Natural killer cell (primary cell): ENCODE measurements around the gene SPRR5. TPM values are rescaled to one million over a fixed set of nuclear protein-coding genes. Genes with fewer than 3 reads are reported as not detected.

Experiments
- ATAC-seq, 3 donors: fragments of 150-1000 bp in 2 of 3; fragments of 200-7000 bp in 1 of 3; cut with Tn5 transposase; 1 replicate in 1 of 3; 2 replicates in 2 of 3; pipeline ENCODE4 v1.10.0; 2021; ENCODE audit warnings: mild to moderate bottlenecking in 2 of 3, moderate library complexity in 2 of 3
- DNase-seq, 2 donors: peaks; one replicate each; pipeline versions ENCODE4 v3.0.0 to v3.0.0-alpha.2; 2013 to 2021; ENCODE audit warnings: mixed read lengths in 1 of 2
- H3K27ac ChIP-seq: one replicate; pipeline ENCODE4 v1.5.1; 2013; ENCODE audit warnings: mild to moderate bottlenecking, low read length
- H3K27me3 ChIP-seq: one replicate; pipeline ENCODE4 v1.6.1; 2013; ENCODE audit warnings: low read length; ENCODE audit not compliant: control insufficient read depth, insufficient read depth
- H3K36me3 ChIP-seq: one replicate; pipeline ENCODE4 v1.6.1; 2013; ENCODE audit warnings: low read length; ENCODE audit not compliant: control insufficient read depth, insufficient read depth
- H3K4me1 ChIP-seq: one replicate; pipeline ENCODE4 v1.6.1; 2013; ENCODE audit warnings: low read length; ENCODE audit not compliant: control insufficient read depth, insufficient read depth
- H3K4me3 ChIP-seq: one replicate; pipeline ENCODE4 v1.5.1; 2013; ENCODE audit warnings: low read length
- H3K9me3 ChIP-seq: one replicate; pipeline ENCODE4 v1.6.1; 2013; ENCODE audit warnings: low read length; ENCODE audit not compliant: control insufficient read depth, insufficient read depth
- H3K27ac Mint-ChIP-seq, 2 donors: one replicate each; pipeline ENCODE4 v1.8.0; 2022; ENCODE audit warnings: mild to moderate bottlenecking in 2 of 2, mixed read lengths in 2 of 2, moderate library complexity in 1 of 2
- H3K27me3 Mint-ChIP-seq, 2 donors: one replicate each; pipeline ENCODE4 v1.8.0; 2022; ENCODE audit warnings: low read depth in 2 of 2, mixed read lengths in 2 of 2
- H3K36me3 Mint-ChIP-seq: one replicate; pipeline ENCODE4 v1.8.0; 2022; ENCODE audit warnings: mixed read lengths
- H3K4me1 Mint-ChIP-seq, 2 donors: one replicate each; pipeline ENCODE4 v1.8.0; 2022; ENCODE audit warnings: mixed read lengths in 2 of 2
- H3K4me3 Mint-ChIP-seq: one replicate; pipeline ENCODE4 v1.8.0; 2022; ENCODE audit warnings: mild to moderate bottlenecking, moderate library complexity, mixed read lengths
- H3K9me3 Mint-ChIP-seq, 2 donors: one replicate each; pipeline ENCODE4 v1.8.0; 2022; ENCODE audit warnings: mixed read lengths in 2 of 2
- WGBS: methylation state at CpG from one replicate; pipeline ENCODE4 v1.1.7; 2013; ENCODE audit warnings: missing lambda C conversion rate; ENCODE audit not compliant: insufficient coverage; 5-methylcytosine and 5-hydroxymethylcytosine counted together
- intact Hi-C: fragments of 100-400 bp; cut with micrococcal nuclease; formaldehyde crosslinking; loops from one replicate; pipeline ENCODE4 v1.14.2; 2022
- total RNA-seq, 4 donors: library from RNA; stranded (reverse); fragments of 120-200 nt in 1 of 4; gene quantifications; one replicate each; pipeline versions ENCODE4 v1.2.3 to v1.2.4, GENCODE V29; 2013 to 2022
- TF ChIP-seq, protein P1 (sequence below): fragments of 200-600 bp; IDR thresholded peaks from one replicate; pipeline ENCODE4 v1.8.0; 2022; ENCODE audit warnings: antibody characterized with exemption

The SPRR5 gene, protein sequence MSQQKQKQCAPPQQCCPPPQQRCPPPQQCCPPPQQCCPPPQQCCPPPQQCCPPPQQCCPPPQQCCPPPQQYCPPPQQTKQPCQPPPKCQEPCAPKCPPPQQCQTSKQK
- not detected for total RNA-seq
- not detected for total RNA-seq (2013)

DNA sequence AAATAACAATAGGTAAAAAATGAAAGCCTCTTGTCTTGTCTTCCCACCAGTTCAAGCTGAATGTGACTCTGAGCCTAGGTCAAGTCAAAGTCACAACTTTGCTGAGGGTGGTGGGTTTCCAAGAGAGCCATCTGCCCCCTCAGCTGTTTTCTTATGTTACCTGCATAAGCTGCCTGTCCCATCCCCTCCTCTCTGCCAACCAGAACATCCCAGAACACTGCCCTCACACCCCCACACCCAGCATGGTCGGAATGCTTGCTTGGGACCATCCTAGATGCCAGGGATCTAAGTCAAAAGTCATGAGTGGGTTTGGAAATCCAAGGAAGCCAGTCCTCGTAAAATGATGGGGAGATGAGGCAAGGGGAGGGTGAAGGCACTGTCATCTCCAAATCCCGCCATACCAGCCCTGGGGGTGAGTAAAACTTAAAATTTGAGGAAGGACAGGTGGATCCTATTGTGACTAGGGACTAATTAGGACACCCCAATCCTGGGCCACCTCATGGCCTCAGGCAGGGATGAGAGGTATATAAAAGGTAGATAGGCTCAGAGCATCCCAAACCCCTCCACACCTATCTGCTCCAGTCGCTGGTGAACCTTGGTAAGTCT, at the start of gene SPRR5:
TSS of gene SPRR5 (plus strand) at position 556 of the 606 bp plus-strand sequence. CDS start 1,349 bp downstream, outside the sequence.
- TF ChIP-seq, protein P1, sequence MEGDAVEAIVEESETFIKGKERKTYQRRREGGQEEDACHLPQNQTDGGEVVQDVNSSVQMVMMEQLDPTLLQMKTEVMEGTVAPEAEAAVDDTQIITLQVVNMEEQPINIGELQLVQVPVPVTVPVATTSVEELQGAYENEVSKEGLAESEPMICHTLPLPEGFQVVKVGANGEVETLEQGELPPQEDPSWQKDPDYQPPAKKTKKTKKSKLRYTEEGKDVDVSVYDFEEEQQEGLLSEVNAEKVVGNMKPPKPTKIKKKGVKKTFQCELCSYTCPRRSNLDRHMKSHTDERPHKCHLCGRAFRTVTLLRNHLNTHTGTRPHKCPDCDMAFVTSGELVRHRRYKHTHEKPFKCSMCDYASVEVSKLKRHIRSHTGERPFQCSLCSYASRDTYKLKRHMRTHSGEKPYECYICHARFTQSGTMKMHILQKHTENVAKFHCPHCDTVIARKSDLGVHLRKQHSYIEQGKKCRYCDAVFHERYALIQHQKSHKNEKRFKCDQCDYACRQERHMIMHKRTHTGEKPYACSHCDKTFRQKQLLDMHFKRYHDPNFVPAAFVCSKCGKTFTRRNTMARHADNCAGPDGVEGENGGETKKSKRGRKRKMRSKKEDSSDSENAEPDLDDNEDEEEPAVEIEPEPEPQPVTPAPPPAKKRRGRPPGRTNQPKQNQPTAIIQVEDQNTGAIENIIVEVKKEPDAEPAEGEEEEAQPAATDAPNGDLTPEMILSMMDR = no peak
- H3K9me3 ChIP-seq = no peaks in the 10 kb centered on the region
- Mint-ChIP-seq H3K36me3 (no peaks in the 10 kb centered on the region), H3K27ac (no peak within 1 kb of the TSS), H3K9me3 (no peaks in the 10 kb centered on the region), H3K4me1 (no peaks in the 10 kb centered on the region), H3K27me3 (peaks cover 0 to 4% of the 10 kb centered on the region in 2 donors), H3K4me3 (no peak within 1 kb of the TSS)
- H3K4me1 ChIP-seq = no peaks in the 10 kb centered on the region
- DNase-seq (no peak), ATAC-seq (no peak)
- intact Hi-C loops = no loop called here
- no peaks in the 10 kb centered on the region for H3K36me3 ChIP-seq
- 67% methylated on average over 3 of the region's 4 CpGs for WGBS
- H3K27me3 ChIP-seq = no peaks in the 10 kb centered on the region
- no peak within 1 kb of the TSS for H3K27ac ChIP-seq
- H3K4me3 ChIP-seq = no peak within 1 kb of the TSS

DNA sequence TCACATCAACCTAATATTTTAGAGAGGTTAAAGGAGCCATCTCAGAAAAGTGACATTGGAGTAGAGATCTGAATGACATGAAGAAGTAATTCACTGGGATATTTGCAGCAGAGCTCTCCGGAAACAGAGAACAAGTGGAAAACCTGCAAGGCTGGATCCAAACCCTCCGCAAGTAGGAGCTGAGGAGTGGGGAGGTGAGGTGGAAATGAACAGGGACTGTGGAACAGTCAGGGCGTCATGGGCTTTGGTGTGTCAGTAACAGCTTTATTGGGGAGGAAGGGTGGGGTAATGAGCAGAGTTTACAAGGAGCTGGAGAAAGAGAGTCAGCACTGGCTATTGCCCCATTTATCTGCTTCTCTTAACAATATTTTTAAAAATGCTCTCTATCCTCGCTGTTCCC, 48.0 kb upstream of the SPRR5 start:
- DNase-seq = no peak
- Mint-ChIP-seq H3K27ac (no peak overlapping the region), H3K4me3 (no peak overlapping the region), H3K9me3 (no peaks in the 10 kb centered on the region), H3K27me3 (peaks cover 24 to 34% of the 10 kb centered on the region in 2 donors), H3K36me3 (no peaks in the 10 kb centered on the region), H3K4me1 (no peaks in the 10 kb centered on the region)
- Histone ChIP-seq H3K36me3 (no peaks in the 10 kb centered on the region), H3K9me3 (no peaks in the 10 kb centered on the region), H3K27me3 (peaks cover 5% of the 10 kb centered on the region), H3K4me3 (no peak overlapping the region), H3K27ac (no peak overlapping the region), H3K4me1 (no peaks in the 10 kb centered on the region)
- TF ChIP-seq, protein P1 = no peak
- 86% methylated on average over 4 of the region's 4 CpGs for WGBS
- no peak for ATAC-seq
- intact Hi-C loops = no loop called here

DNA sequence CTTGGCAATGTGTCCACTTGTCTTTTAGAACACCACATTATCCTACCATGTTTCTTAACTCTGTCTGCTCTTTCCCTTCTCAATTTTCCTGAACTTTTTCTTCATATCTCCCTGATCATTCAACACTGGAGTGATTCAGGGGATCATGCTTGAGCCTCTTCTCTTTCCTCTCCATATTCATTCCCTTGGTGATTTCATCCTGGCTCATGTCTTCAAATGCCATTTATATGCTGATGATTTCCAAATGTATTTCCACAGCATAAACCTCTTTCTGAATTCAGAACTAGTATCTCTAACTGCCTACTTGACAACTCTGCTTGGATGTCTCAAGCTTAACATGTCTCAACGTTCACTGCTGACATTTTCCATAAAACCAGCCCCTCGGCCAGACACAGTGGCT, 47.1 kb upstream of the SPRR5 start:
- H3K27ac ChIP-seq = no peak overlapping the region
- H3K9me3 Mint-ChIP-seq = no peaks in the 10 kb centered on the region
- no peak overlapping the region for H3K27ac Mint-ChIP-seq
- no peak overlapping the region for H3K4me3 Mint-ChIP-seq
- peaks cover 18 to 27% of the 10 kb centered on the region in 2 donors for H3K27me3 Mint-ChIP-seq
- ATAC-seq (no peak), DNase-seq (no peak)
- TF ChIP-seq, protein P1 = no peak
- no peaks in the 10 kb centered on the region for H3K9me3 ChIP-seq
- H3K36me3 Mint-ChIP-seq = no peaks in the 10 kb centered on the region
- no peaks in the 10 kb centered on the region for H3K4me1 ChIP-seq
- 75% methylated on average over 2 of the region's 2 CpGs for WGBS
- no peak overlapping the region for H3K4me3 ChIP-seq
- no peaks in the 10 kb centered on the region for H3K4me1 Mint-ChIP-seq
- H3K27me3 ChIP-seq = peaks cover 4% of the 10 kb centered on the region
- intact Hi-C loops = no loop called here
- no peaks in the 10 kb centered on the region for H3K36me3 ChIP-seq

DNA sequence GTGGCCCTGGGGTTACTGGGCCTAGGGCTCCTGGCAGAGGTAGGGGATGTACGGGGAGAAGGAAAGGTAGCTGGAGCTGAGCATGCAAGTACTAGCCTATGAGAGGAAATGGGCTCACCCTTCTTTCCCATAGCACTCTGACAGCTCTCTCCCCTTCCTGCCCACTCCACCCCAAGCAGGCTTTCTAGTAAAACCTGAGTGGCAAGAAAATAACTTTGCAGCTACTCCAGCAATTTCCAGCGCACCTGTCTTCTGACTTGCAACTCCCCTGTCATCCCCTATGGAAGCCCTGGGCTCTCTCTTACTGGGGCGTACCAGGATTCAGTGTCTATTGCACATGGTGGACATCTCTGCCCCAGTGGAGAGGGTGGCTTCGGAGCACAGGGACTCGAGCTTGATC, 45.4 kb upstream of the SPRR5 start:
- Mint-ChIP-seq H3K4me1 (peaks cover 5% of the 10 kb centered on the region in 2 donors), H3K27me3 (peaks cover 16 to 24% of the 10 kb centered on the region in 2 donors), H3K4me3 (no peak overlapping the region), H3K9me3 (no peaks in the 10 kb centered on the region), H3K36me3 (no peaks in the 10 kb centered on the region), H3K27ac (no peak overlapping the region)
- 73% methylated on average over 5 of the region's 5 CpGs for WGBS
- no peaks in the 10 kb centered on the region for H3K9me3 ChIP-seq
- no peak overlapping the region for H3K4me3 ChIP-seq
- H3K36me3 ChIP-seq = no peaks in the 10 kb centered on the region
- H3K4me1 ChIP-seq = peaks cover 5% of the 10 kb centered on the region
- ATAC-seq (no peak), DNase-seq (no peak)
- intact Hi-C loops = no loop called here
- no peaks in the 10 kb centered on the region for H3K27me3 ChIP-seq
- TF ChIP-seq, protein P1 = no peak
- H3K27ac ChIP-seq = no peak overlapping the region
